Measurements from ENCODE around the gene USP17L21.
"Not testable (repeated sequence)": the region's sequence is repeated elsewhere in the genome, so short reads cannot be mapped to it uniquely, and the experiment has no call there.

The USP17L21 gene

DNA sequence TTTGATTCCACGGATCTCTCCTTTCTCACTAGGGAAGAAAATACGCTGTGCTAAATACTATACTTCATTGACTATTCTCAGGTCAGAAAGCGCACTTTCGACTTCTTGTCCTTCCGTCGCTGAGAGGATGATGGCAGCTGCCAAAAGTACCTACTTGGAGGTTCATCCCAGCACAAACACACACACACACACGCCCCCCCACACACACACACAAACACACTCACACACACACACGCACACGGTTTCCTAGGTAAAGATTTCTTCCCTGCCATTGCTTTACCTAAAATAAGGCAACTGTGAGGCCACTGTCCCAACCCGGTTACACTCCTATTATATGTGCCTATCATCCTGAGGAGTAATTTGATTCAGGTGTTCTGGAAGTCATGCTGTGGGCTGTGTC lies 9.0 kb downstream of the USP17L21 start:
- not testable (repeated sequence) for H3K4me3 ChIP-seq; H3K9me3 ChIP-seq (replicated peaks in 1 of 11); H3K4me2 ChIP-seq; H3K4me1 ChIP-seq; H3K27ac ChIP-seq; H3K27me3 ChIP-seq; H3K9ac ChIP-seq; H3K36me3 ChIP-seq; H4K20me1 ChIP-seq

Data from BLaER1 treated with 17β-estradiol and CSF1 and Interleukin-3, amounts not matched to agents 10 nM and 100 nM (cell line).